HUES6 (cell line): Measurements from ENCODE around the gene SLC41A2.
"Not testable (repeated sequence)": the region's sequence is repeated elsewhere in the genome, so short reads cannot be mapped to it uniquely, and the experiment has no call there.

Source experiments
- H3K27ac ChIP-seq: 2 replicates; pipeline ENCODE4 v1.7.0; 2013; ENCODE audit warnings: low read depth, mild to moderate bottlenecking, low read length, inconsistent platforms
- H3K27me3 ChIP-seq: 2 replicates; pipeline ENCODE4 v1.6.1; 2013; ENCODE audit warnings: low read length; ENCODE audit not compliant: control insufficient read depth, insufficient read depth
- H3K36me3 ChIP-seq: 2 replicates; pipeline ENCODE4 v1.6.1; 2013; ENCODE audit warnings: low read length; ENCODE audit not compliant: control insufficient read depth, insufficient read depth
- H3K4me1 ChIP-seq: 2 replicates; pipeline ENCODE4 v1.6.1; 2013; ENCODE audit warnings: low read length; ENCODE audit not compliant: control insufficient read depth, insufficient read depth
- H3K4me3 ChIP-seq: 2 replicates; pipeline ENCODE4 v1.5.1; 2013; ENCODE audit warnings: low read depth, low read length
- H3K9ac ChIP-seq: one replicate; pipeline ENCODE4 v1.6.1; 2013; ENCODE audit warnings: mild to moderate bottlenecking, low read length
- H3K9me3 ChIP-seq: 2 replicates; pipeline ENCODE4 v1.6.1; 2013; ENCODE audit warnings: low read depth, low read length; ENCODE audit not compliant: control insufficient read depth, insufficient read depth

SLC41A2 gene

GRCh38 chr12:104985206-104985605 lies 27.1 kb upstream of the SLC41A2 start:
- Histone ChIP-seq H3K4me1 (peaks cover 5% of the 10 kb centered on the region), H3K9ac (no peak overlapping the region), H3K27me3 (no peaks in the 10 kb centered on the region), H3K4me3 (no peak overlapping the region), H3K9me3 (no peaks in the 10 kb centered on the region), H3K27ac (no peak overlapping the region), H3K36me3 (peaks cover 23% of the 10 kb centered on the region)

- not testable (repeated sequence) for H3K27ac ChIP-seq, H3K4me1 ChIP-seq, H3K27me3 ChIP-seq, H3K4me3 ChIP-seq, H3K9ac ChIP-seq, H3K36me3 ChIP-seq, H3K9me3 ChIP-seq
These were observed 19.6 kb upstream of the SLC41A2 start for GRCh38 chr12:104977688-104978087.

GRCh38 chr12:104976703-104977102 lies 18.6 kb upstream of the SLC41A2 start:
- Histone ChIP-seq H3K9ac (no peak overlapping the region), H3K9me3 (no peaks in the 10 kb centered on the region), H3K27ac (no peak overlapping the region), H3K27me3 (no peaks in the 10 kb centered on the region), H3K4me3 (no peak overlapping the region), H3K4me1 (no peaks in the 10 kb centered on the region), H3K36me3 (no peaks in the 10 kb centered on the region)

- Histone ChIP-seq H3K9me3 (no peaks in the 10 kb centered on the region), H3K9ac (no peak overlapping the region), H3K27ac (no peak overlapping the region), H3K4me1 (no peaks in the 10 kb centered on the region), H3K4me3 (no peak overlapping the region), H3K27me3 (no peaks in the 10 kb centered on the region), H3K36me3 (no peaks in the 10 kb centered on the region)
These were observed 17.7 kb upstream of the SLC41A2 start for GRCh38 chr12:104975587-104976343.

GRCh38 chr12:104974626-104975290 lies 16.7 kb upstream of the SLC41A2 start:
- no peak overlapping the region for H3K27ac ChIP-seq

GRCh38 chr12:104973250-104973649 lies 15.2 kb upstream of the SLC41A2 start:
- Histone ChIP-seq H3K4me3 (no peak overlapping the region), H3K9ac (no peak overlapping the region)

More at GRCh38 chr12:104974626-104975290, 16.7 kb upstream of the SLC41A2 start:
- no peak overlapping the region for H3K4me3 ChIP-seq
- no peaks in the 10 kb centered on the region for H3K27me3 ChIP-seq
- H3K9ac ChIP-seq = no peak overlapping the region
- H3K4me1 ChIP-seq = no peaks in the 10 kb centered on the region
- H3K9me3 ChIP-seq = no peaks in the 10 kb centered on the region
- no peaks in the 10 kb centered on the region for H3K36me3 ChIP-seq

GRCh38 chr12:104971306-104971705 lies 13.2 kb upstream of the SLC41A2 start:
- H3K9ac ChIP-seq = no peak overlapping the region
- H3K4me3 ChIP-seq = no peak overlapping the region
- no peaks in the 10 kb centered on the region for H3K9me3 ChIP-seq

More at GRCh38 chr12:104973250-104973649, 15.2 kb upstream of the SLC41A2 start:
- H3K27me3 ChIP-seq = no peaks in the 10 kb centered on the region
- H3K4me1 ChIP-seq = no peaks in the 10 kb centered on the region
- no peak overlapping the region for H3K27ac ChIP-seq
- H3K36me3 ChIP-seq = no peaks in the 10 kb centered on the region
- H3K9me3 ChIP-seq = no peaks in the 10 kb centered on the region

GRCh38 chr12:104969343-104969742 lies 11.3 kb upstream of the SLC41A2 start:
- no peaks in the 10 kb centered on the region for H3K27me3 ChIP-seq
- no peak overlapping the region for H3K4me3 ChIP-seq
- no peaks in the 10 kb centered on the region; the same call in 1 of the 2 replicates for H3K9me3 ChIP-seq
- no peaks in the 10 kb centered on the region for H3K36me3 ChIP-seq
- no peak overlapping the region for H3K27ac ChIP-seq
- H3K4me1 ChIP-seq = no peaks in the 10 kb centered on the region
- no peak overlapping the region for H3K9ac ChIP-seq

More at GRCh38 chr12:104971306-104971705, 13.2 kb upstream of the SLC41A2 start:
- no peak overlapping the region for H3K27ac ChIP-seq
- H3K4me1 ChIP-seq = no peaks in the 10 kb centered on the region
- H3K36me3 ChIP-seq = no peaks in the 10 kb centered on the region
- no peaks in the 10 kb centered on the region for H3K27me3 ChIP-seq

- Histone ChIP-seq H3K9me3 (no peaks in the 10 kb centered on the region; the same call in 1 of the 2 replicates), H3K4me3 (no peak overlapping the region), H3K36me3 (no peaks in the 10 kb centered on the region), H3K27ac (no peak overlapping the region), H3K4me1 (peaks cover 4% of the 10 kb centered on the region; the same call in 1 of the 2 replicates), H3K9ac (no peak overlapping the region), H3K27me3 (no peaks in the 10 kb centered on the region)
These were observed 8.6 kb upstream of the SLC41A2 start for GRCh38 chr12:104966677-104967076.

GRCh38 chr12:104964856-104965205 lies 6.7 kb upstream of the SLC41A2 start:
- no peak overlapping the region for H3K4me3 ChIP-seq
- H3K27me3 ChIP-seq = peaks cover 3% of the 10 kb centered on the region; the same call in 1 of the 2 replicates
- no peaks in the 10 kb centered on the region for H3K36me3 ChIP-seq
- H3K9ac ChIP-seq = no peak overlapping the region
- peaks cover 9% of the 10 kb centered on the region; the same call in 1 of the 2 replicates for H3K4me1 ChIP-seq
- no peaks in the 10 kb centered on the region; the same call in 1 of the 2 replicates for H3K9me3 ChIP-seq
- no peak overlapping the region for H3K27ac ChIP-seq

- Histone ChIP-seq H3K9ac (no peak overlapping the region), H3K9me3 (no peaks in the 10 kb centered on the region; the same call in 1 of the 2 replicates), H3K27ac (no peak overlapping the region)
These were observed 6.2 kb upstream of the SLC41A2 start for GRCh38 chr12:104964167-104964855.

More at GRCh38 chr12:104964167-104964855, 6.2 kb upstream of the SLC41A2 start:
- Histone ChIP-seq H3K27me3 (peaks cover 8% of the 10 kb centered on the region), H3K36me3 (no peaks in the 10 kb centered on the region), H3K4me3 (no peak overlapping the region), H3K4me1 (peaks cover 9% of the 10 kb centered on the region)
